GM12878 (cell line): ENCODE results near the gene MAPK8. TPM values are rescaled to one million over a fixed set of nuclear protein-coding genes. Genes with fewer than 3 reads are reported as not detected.

Source experiments
- ATAC-seq: fragments of 200-7000 bp; cut with Tn5 transposase; 3 replicates; pipeline ENCODE4 v1.9.1; 2020; ENCODE audit warnings: mild to moderate bottlenecking, moderate library complexity
- BruUV-seq: library from RNA; stranded (reverse); fragments of 400-500 nt; replicated peaks from 2 replicates; lab custom pipeline; 2021; lab: Mats Ljungman, UMichigan
- CTCF ChIA-PET: fragments of 300-600 bp; sonication (Branson Sonifier 250); formaldehyde crosslinking; extraction: SDS; loops from one replicate; lab custom pipeline; 2021; ENCODE audit warnings: inconsistent platforms; lab: Yijun Ruan, JAX
- POLR2A ChIA-PET: fragments of 350-600 bp; formaldehyde crosslinking; extraction: SDS; loops from one replicate; lab custom pipeline; 2021; ENCODE audit warnings: inconsistent platforms; lab: Charles Lee
- RAD21 ChIA-PET: fragments of 300-600 bp; sonication (Branson Sonifier 250); formaldehyde crosslinking; loops from one replicate; lab custom pipeline; 2023; ENCODE audit warnings: antibody characterized with exemption; ENCODE audit not compliant: unreplicated experiment; lab: Charles Lee
- SMC1A ChIA-PET: fragments of 300-600 bp; sonication (Branson Sonifier 250); formaldehyde crosslinking; loops from one replicate; lab custom pipeline; 2023; ENCODE audit not compliant: unreplicated experiment, uncharacterized antibody; lab: Charles Lee
- DNase-seq: peaks from one replicate; pipeline ENCODE4 v3.0.0-alpha.2; 2011; ENCODE audit warnings: low read depth, low spot score
- FAIRE-seq: peaks from 3 replicates; lab custom pipeline; 2011; peaks lifted over from hg19 to GRCh38; lab: Jason Lieb, UNC
- H2AFZ ChIP-seq: 2 replicates; pipeline ENCODE4 v1.6.0; 2011; ENCODE audit warnings: low read depth, low read length, control low read depth; ENCODE audit not compliant: control insufficient read depth
- H3K27ac ChIP-seq: 2 replicates; pipeline ENCODE4 v1.5.1; 2011; ENCODE audit warnings: control low read depth; ENCODE audit not compliant: control insufficient read depth, insufficient read depth
- H3K27me3 ChIP-seq, 2 experiments: replicated peaks in 1 of 2; 2 replicates each; pipeline versions ENCODE4 v1.6.0 to v1.6.1; 2011; ENCODE audit warnings: low read length in 1 of 2; ENCODE audit not compliant: control insufficient read depth in 2 of 2, insufficient read depth in 2 of 2
- H3K36me3 ChIP-seq, 2 experiments: 2 replicates each; pipeline ENCODE4 v1.5.1; 2011; ENCODE audit warnings: low read length in 1 of 2; ENCODE audit not compliant: control insufficient read depth in 2 of 2, insufficient read depth in 2 of 2
- H3K4me1 ChIP-seq: 2 replicates; pipeline ENCODE4 v1.6.1; 2011; ENCODE audit warnings: mild to moderate bottlenecking, low read length, moderate library complexity, mixed read lengths; ENCODE audit not compliant: control insufficient read depth, insufficient read depth
- H3K4me2 ChIP-seq: 2 replicates; pipeline ENCODE4 v1.6.0; 2011; ENCODE audit warnings: control low read depth; ENCODE audit not compliant: control insufficient read depth, insufficient read depth
- H3K4me3 ChIP-seq: fragments of 200-600 bp; sonication (generic); 2 replicates; pipeline ENCODE4 v1.5.1; 2016
- H3K79me2 ChIP-seq: 2 replicates; pipeline ENCODE4 v1.6.0; 2011; ENCODE audit warnings: low read length; ENCODE audit not compliant: control insufficient read depth, insufficient read depth
- H3K9ac ChIP-seq: 2 replicates; pipeline ENCODE4 v1.8.0; 2011; ENCODE audit warnings: low read length, control low read depth, mixed read lengths; ENCODE audit not compliant: control insufficient read depth, insufficient read depth
- H3K9me3 ChIP-seq: replicated peaks from 3 replicates; pipeline ENCODE4 v1.5.1; 2011; ENCODE audit warnings: mild to moderate bottlenecking, low read length; ENCODE audit not compliant: control insufficient read depth, insufficient read depth
- H4K20me1 ChIP-seq: 2 replicates; pipeline ENCODE4 v1.6.0; 2011; ENCODE audit not compliant: control insufficient read depth, insufficient read depth
- ATF7 ChIP-seq: fragments of 450-650 bp; IDR thresholded peaks from 2 replicates; pipeline ENCODE4 v1.6.1; 2016; ENCODE audit warnings: low read depth, mild to moderate bottlenecking
- ELK1 ChIP-seq: IDR thresholded peaks from 2 replicates; pipeline ENCODE4 v1.6.1; 2012; ENCODE audit warnings: low read depth, low read length, improper control_type of control experiment
- EP300 ChIP-seq, 2 experiments: fragments of 150-350 bp in 1 of 2; IDR thresholded peaks; 2 replicates each; pipeline ENCODE4 v1.6.1; 2011 to 2012; ENCODE audit warnings: low read depth in 2 of 2, low read length in 2 of 2, borderline replicate concordance in 1 of 2, improper control_type of control experiment in 1 of 2, inconsistent platforms in 1 of 2; ENCODE audit not compliant: control insufficient read depth in 1 of 2
- FOS ChIP-seq: IDR thresholded peaks from 3 replicates; pipeline ENCODE4 v1.6.1; 2011; ENCODE audit warnings: borderline replicate concordance; ENCODE audit not compliant: insufficient read length; ENCODE audit errors: extremely low read depth
- IKZF1 ChIP-seq: fragments of 450-650 bp; conservative IDR thresholded peaks from 2 replicates; pipeline ENCODE4 v1.6.1; 2017; ENCODE audit warnings: antibody characterized with exemption, mild to moderate bottlenecking
- IKZF2 ChIP-seq, 2 experiments: fragments of 450-650 bp; IDR thresholded peaks; 2 replicates each; pipeline ENCODE4 v1.6.1; 2017; ENCODE audit warnings: mild to moderate bottlenecking in 2 of 2, moderate library complexity in 2 of 2
- POLR2A ChIP-seq: IDR thresholded peaks from 2 replicates; pipeline ENCODE4 v1.6.1; 2011; ENCODE audit warnings: low read depth, mild to moderate bottlenecking, low read length
- RELA ChIP-seq: fragments of 450-650 bp; IDR thresholded peaks from 2 replicates; pipeline ENCODE4 v1.8.0; 2014; ENCODE audit warnings: borderline replicate concordance; ENCODE audit not compliant: partially characterized antibody
- RELB ChIP-seq: fragments of 450-650 bp; IDR thresholded peaks from 2 replicates; pipeline ENCODE4 v1.6.1; 2017; ENCODE audit warnings: low read depth, mild to moderate bottlenecking, moderate library complexity
- REST ChIP-seq: IDR thresholded peaks from 2 replicates; pipeline ENCODE4 v1.6.1; 2012; ENCODE audit warnings: mild to moderate bottlenecking, low read depth, low read length
- RUNX3 ChIP-seq: IDR thresholded peaks from 2 replicates; pipeline ENCODE4 v1.6.1; 2012; ENCODE audit warnings: low read length, inconsistent platforms
- ZBED1 ChIP-seq: IDR thresholded peaks from 2 replicates; pipeline ENCODE4 v1.6.1; 2016; ENCODE audit warnings: borderline replicate concordance
- ZBTB33 ChIP-seq: fragments of 450-650 bp; IDR thresholded peaks from 2 replicates; pipeline ENCODE4 v1.6.1; 2017; ENCODE audit warnings: mild to moderate bottlenecking
- WGBS: methylation state at CpG from one replicate; pipeline ENCODE4 v1.1.6; 2016; ENCODE audit warnings: low lambda C conversion rate; ENCODE audit not compliant: insufficient replicate concordance, insufficient coverage; ENCODE audit errors: missing lambda C conversion rate; 5-methylcytosine and 5-hydroxymethylcytosine counted together
- in situ Hi-C: fragments of 300-500 bp; cut with MboI; formaldehyde crosslinking; loops from 9 replicates; pipeline ENCODE4 v1.14.3; 2018; ENCODE audit warnings: mixed read lengths
- intact Hi-C: fragments of 100-400 bp; cut with micrococcal nuclease; formaldehyde crosslinking; loops from one replicate; pipeline ENCODE4 v1.14.2; 2022; ENCODE audit not compliant: unreplicated experiment
- polyA plus RNA-seq, 11 experiments: library from polyadenylated mRNA; depleted of rRNA in 4 of 11; unstranded in 6 of 11; stranded (reverse) in 5 of 11; fragments of >200 nt; fragmentation: Nextera tagmentation in 4 of 11; fragmentation: Illumina TruSeq in 1 of 11; extraction: Ambion mirVana in 4 of 11; extraction: Trizol in 1 of 11; gene quantifications; 1 replicate in 1 of 11; 2 replicates in 10 of 11; pipeline versions ENCODE4 v1.2.1 to v1.2.3, GENCODE V29; 2011 to 2016; ENCODE audit warnings: inconsistent platforms in 2 of 11, missing spikeins in 2 of 11, low read depth in 1 of 11
- total RNA-seq, 4 experiments: library from RNA; depleted of rRNA in 3 of 4; stranded (reverse); fragments of >200 nt in 3 of 4; fragmentation: Illumina TruSeq in 1 of 4; extraction: Trizol in 1 of 4; gene quantifications; 2 replicates each; pipeline versions ENCODE4 v1.2.1 to v1.2.3, GENCODE V29; 2013 to 2021

Gene MAPK8
- total and polyA plus RNA-seq, 10 of the 15 experiments (the other 5 are each of a cell fraction or from before 2014, with no cell fraction given): 3.9 to 102 (median 40.0) TPM

GRCh38 chr10:48302515-48303476 is 3.7 kb upstream of the MAPK8 start:
- DNase-seq (no peak), ATAC-seq (peak; percentile 14), FAIRE-seq (peak; percentile 61)
- no peak overlapping the region for H3K4me3 ChIP-seq
- WGBS: 47% methylated on average over 8 of the region's 8 CpGs
- ChIA-PET RAD21 (interaction anchor here (1.0 to 5.2 kb wide), 4 partner anchors 13 to 24 kb away, joined by 3 to 31 read pairs (median 10); no protein-coding TSS in a partner anchor), CTCF (interaction anchor here (1.1 to 8.1 kb wide), 6 partner anchors 8 to 306 kb away, joined by 3 to 87 read pairs (median 3); no protein-coding TSS in a partner anchor), SMC1A (interaction anchor here (0.7 to 7.0 kb wide), 6 partner anchors 8 to 86 kb away, joined by 3 to 82 read pairs (median 4); no protein-coding TSS in a partner anchor), POLR2A (interaction anchor here (0.8 to 2.7 kb wide), 4 partner anchors 12 to 22 kb away, joined by 3 to 10 read pairs (median 3); no protein-coding TSS in a partner anchor)
- no peaks in the 10 kb centered on the region for H3K27me3 ChIP-seq
- no peaks in the 10 kb centered on the region for H4K20me1 ChIP-seq
- BruUV-seq: no TSS peak
- H2AFZ ChIP-seq: no peak overlapping the region
- H3K79me2 ChIP-seq: peaks cover 9% of the 10 kb centered on the region
- in situ Hi-C loops: no loop called here
- intact Hi-C loops: loop anchor here (2.0 kb wide), 1 partner anchor 14 kb away; no protein-coding TSS in a partner anchor
- H3K9me3 ChIP-seq: no peaks in the 10 kb centered on the region
- no peak overlapping the region for H3K27ac ChIP-seq
- TF ChIP-seq IKZF2 (IDR thresholded peaks at IDR 0.05) (peak; percentile 32 to 41; a peak in 1 of 4 replicates), IKZF1 (peak; percentile 37; the same call in 1 of the 2 replicates), ZBTB33 (no peak), ZBED1 (no peak), ATF7 (0 out of 2 replicates have a peak, but pooled peaks have one; percentile 15), REST (peak; percentile 55; the same call in 1 of the 2 replicates), ELK1 (no peak), RUNX3 (peak; percentile 22; the same call in 1 of the 2 replicates), FOS (no peak), POLR2A (no peak), RELA (no peak), RELB (peak; percentile 76), EP300 (IDR thresholded peaks at IDR 0.05; ENCODE audit: borderline replicate concordance in 1 of 2, control insufficient read depth in 1 of 2, low read depth in 2 of 2, low read length in 2 of 2) (0 out of 4 replicates have a peak, but pooled peaks of 1 of the 2 experiments have one; percentile 14)
- TF ChIP-seq, all 136 proteins: peak for 7
- H3K4me1 ChIP-seq: peaks cover 8% of the 10 kb centered on the region; the same call in 1 of the 2 replicates
- H3K36me3 ChIP-seq: no peaks in the 10 kb centered on the region
- H3K9ac ChIP-seq: no peak overlapping the region
- no peak overlapping the region for H3K4me2 ChIP-seq
